Type B pancreatic cell (in vitro differentiated cells): ENCODE data around the gene ELMOD1. TPM values are rescaled to one million over a fixed set of nuclear protein-coding genes. Genes with fewer than 3 reads are reported as not detected.

Source experiments
- DNase-seq: peaks from one replicate; pipeline ENCODE4 v3.0.0; 2021; ENCODE audit warnings: mixed read lengths; ENCODE audit not compliant: unreplicated experiment; ENCODE audit errors: extremely low spot score
- H3K27ac Mint-ChIP-seq: 2 replicates; pipeline ENCODE4 v1.8.0; 2021; ENCODE audit warnings: mild to moderate bottlenecking, mixed read lengths
- H3K27me3 Mint-ChIP-seq: 2 replicates; pipeline ENCODE4 v1.8.0; 2021; ENCODE audit warnings: mixed read lengths
- H3K36me3 Mint-ChIP-seq: 2 replicates; pipeline ENCODE4 v1.8.0; 2021; ENCODE audit warnings: mixed read lengths
- H3K4me1 Mint-ChIP-seq: one replicate; pipeline ENCODE4 v1.8.0; 2021; ENCODE audit warnings: mixed read lengths; ENCODE audit not compliant: unreplicated experiment
- H3K4me3 Mint-ChIP-seq: 2 replicates; pipeline ENCODE4 v1.8.0; 2021; ENCODE audit warnings: mild to moderate bottlenecking, mixed read lengths
- H3K9me3 Mint-ChIP-seq: 2 replicates; pipeline ENCODE4 v1.8.0; 2021; ENCODE audit warnings: mixed read lengths
- total RNA-seq: library from RNA; stranded (reverse); gene quantifications from 2 replicates; pipeline ENCODE4 v1.2.1, GENCODE V29; 2021; ENCODE audit warnings: low replicate concordance
- TF ChIP-seq, protein P1 (sequence below): fragments of 200-600 bp; sonication (generic); conservative IDR thresholded peaks from 2 replicates; pipeline ENCODE4 v1.5.0; 2021; ENCODE audit warnings: antibody characterized with exemption, mild to moderate bottlenecking

ELMOD1 gene
- total RNA-seq, 1 donor from 2014 or later: 4.0 TPM

DNA sequence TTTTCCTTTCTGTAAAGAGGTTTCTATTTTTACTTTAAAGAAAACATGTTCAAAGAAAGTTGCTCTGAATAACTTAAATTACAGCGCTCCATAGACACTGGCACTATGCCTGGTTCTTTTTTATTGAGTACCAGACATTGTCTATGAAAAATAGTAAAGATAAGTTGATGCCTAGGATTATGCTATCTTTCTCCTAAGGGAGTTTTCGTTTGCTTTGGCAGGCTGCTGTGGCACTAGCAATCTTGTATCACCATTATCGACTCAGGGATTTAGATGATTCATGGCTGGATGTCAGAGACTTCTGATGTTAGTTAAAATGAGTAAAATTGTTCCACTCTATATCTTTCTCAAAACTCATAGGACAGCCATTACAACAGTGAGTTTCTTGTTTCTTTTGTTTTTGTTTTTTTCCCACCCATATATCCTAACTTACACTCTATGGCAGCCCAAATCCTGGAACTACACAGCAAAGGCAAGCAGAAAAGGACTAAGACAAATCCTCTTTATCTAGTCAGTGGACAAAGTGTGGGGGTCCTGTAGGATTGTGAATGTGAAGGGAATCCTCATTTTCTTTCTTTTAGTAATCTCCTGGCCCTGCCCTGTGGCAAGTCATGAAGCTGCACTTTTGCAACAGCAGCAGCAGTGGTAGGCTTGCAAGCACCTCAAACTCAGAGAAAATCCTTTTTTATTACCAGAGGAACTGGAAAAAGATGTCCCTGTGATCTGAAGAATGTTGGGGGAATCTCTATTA lies 100.2 kb downstream of the ELMOD1 start:
- H3K4me1 Mint-ChIP-seq: no peaks in the 10 kb centered on the region
- no peak overlapping the region for H3K4me3 Mint-ChIP-seq
- no peaks in the 10 kb centered on the region for H3K9me3 Mint-ChIP-seq
- TF ChIP-seq, protein P1, sequence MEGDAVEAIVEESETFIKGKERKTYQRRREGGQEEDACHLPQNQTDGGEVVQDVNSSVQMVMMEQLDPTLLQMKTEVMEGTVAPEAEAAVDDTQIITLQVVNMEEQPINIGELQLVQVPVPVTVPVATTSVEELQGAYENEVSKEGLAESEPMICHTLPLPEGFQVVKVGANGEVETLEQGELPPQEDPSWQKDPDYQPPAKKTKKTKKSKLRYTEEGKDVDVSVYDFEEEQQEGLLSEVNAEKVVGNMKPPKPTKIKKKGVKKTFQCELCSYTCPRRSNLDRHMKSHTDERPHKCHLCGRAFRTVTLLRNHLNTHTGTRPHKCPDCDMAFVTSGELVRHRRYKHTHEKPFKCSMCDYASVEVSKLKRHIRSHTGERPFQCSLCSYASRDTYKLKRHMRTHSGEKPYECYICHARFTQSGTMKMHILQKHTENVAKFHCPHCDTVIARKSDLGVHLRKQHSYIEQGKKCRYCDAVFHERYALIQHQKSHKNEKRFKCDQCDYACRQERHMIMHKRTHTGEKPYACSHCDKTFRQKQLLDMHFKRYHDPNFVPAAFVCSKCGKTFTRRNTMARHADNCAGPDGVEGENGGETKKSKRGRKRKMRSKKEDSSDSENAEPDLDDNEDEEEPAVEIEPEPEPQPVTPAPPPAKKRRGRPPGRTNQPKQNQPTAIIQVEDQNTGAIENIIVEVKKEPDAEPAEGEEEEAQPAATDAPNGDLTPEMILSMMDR: no peak
- H3K27me3 Mint-ChIP-seq: peaks cover 10% of the 10 kb centered on the region
- H3K36me3 Mint-ChIP-seq: no peaks in the 10 kb centered on the region
- no peak for DNase-seq
- no peak overlapping the region for H3K27ac Mint-ChIP-seq

DNA sequence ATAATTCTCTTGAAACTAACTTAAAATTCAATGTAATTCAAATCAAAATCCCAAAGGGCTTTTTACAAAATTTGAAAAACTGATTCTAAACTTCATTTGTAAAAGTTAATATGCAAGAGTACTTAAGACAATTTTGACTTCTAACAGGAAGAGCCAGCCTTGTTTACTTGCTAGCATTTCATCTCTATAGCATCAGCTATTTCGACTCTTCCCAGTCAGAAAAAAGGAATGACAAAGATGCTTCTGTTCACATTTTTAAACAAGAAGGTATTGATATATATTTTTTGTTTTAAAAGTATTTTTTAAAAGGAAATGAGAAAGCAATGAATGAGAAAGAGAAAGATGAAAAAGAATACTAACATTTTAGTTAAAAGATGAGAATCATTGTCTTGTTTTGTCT lies 104.5 kb downstream of the ELMOD1 start:
- H3K4me1 Mint-ChIP-seq: no peaks in the 10 kb centered on the region
- H3K27ac Mint-ChIP-seq: no peak overlapping the region
- peaks cover 16% of the 10 kb centered on the region for H3K27me3 Mint-ChIP-seq
- H3K4me3 Mint-ChIP-seq: no peak overlapping the region
- no peak for DNase-seq
- no peaks in the 10 kb centered on the region for H3K9me3 Mint-ChIP-seq
- H3K36me3 Mint-ChIP-seq: no peaks in the 10 kb centered on the region
- TF ChIP-seq, protein P1: no peak

DNA sequence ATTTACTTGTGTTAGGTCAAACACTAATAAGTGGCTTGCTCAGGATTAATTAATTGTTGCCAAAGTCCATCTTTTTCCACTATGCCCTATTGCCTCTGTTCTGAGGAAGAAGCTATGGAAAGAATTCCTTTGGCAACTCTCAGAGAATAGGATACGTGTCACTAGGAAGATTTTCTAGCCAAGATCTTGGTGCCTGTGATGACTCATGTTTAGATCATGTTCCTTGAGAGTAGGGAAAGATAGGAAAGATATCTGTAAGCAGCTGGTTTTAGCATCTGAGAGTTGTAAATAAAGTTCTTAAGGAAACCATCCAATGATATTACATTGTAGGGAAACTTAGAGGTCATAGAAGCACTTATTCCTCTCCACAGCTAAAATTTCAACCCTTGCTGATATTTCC lies 105.2 kb downstream of the ELMOD1 start:
- no peak overlapping the region for H3K4me3 Mint-ChIP-seq
- no peaks in the 10 kb centered on the region for H3K9me3 Mint-ChIP-seq
- no peak overlapping the region for H3K27ac Mint-ChIP-seq
- DNase-seq: no peak
- no peaks in the 10 kb centered on the region for H3K36me3 Mint-ChIP-seq
- no peaks in the 10 kb centered on the region for H3K4me1 Mint-ChIP-seq
- TF ChIP-seq, protein P1: no peak
- peaks cover 15% of the 10 kb centered on the region for H3K27me3 Mint-ChIP-seq

DNA sequence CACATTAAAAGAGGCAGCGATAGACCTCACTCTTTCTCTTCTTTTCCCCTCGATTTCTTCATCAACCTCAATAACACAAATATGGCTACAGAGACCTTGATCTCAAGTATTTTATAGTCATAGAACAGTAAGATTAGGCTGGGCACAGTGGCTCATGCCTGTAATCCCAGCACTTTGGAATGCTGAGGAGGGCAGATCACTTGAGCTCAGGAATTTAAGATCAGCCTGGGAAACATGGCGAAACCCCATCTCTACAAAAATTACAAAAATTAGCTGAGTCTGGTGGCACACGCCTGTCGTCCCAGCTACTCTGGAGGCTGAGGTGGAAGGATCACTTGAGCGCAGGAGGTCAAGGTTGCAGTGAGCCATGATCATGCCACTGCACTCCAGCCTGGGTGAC lies 106.3 kb downstream of the ELMOD1 start:
- H3K27ac Mint-ChIP-seq: no peak overlapping the region
- no peaks in the 10 kb centered on the region for H3K9me3 Mint-ChIP-seq
- no peaks in the 10 kb centered on the region for H3K4me1 Mint-ChIP-seq
- no peak for DNase-seq
- H3K4me3 Mint-ChIP-seq: no peak overlapping the region
- peaks cover 10% of the 10 kb centered on the region for H3K27me3 Mint-ChIP-seq
- H3K36me3 Mint-ChIP-seq: no peaks in the 10 kb centered on the region
- TF ChIP-seq, protein P1: no peak

DNA sequence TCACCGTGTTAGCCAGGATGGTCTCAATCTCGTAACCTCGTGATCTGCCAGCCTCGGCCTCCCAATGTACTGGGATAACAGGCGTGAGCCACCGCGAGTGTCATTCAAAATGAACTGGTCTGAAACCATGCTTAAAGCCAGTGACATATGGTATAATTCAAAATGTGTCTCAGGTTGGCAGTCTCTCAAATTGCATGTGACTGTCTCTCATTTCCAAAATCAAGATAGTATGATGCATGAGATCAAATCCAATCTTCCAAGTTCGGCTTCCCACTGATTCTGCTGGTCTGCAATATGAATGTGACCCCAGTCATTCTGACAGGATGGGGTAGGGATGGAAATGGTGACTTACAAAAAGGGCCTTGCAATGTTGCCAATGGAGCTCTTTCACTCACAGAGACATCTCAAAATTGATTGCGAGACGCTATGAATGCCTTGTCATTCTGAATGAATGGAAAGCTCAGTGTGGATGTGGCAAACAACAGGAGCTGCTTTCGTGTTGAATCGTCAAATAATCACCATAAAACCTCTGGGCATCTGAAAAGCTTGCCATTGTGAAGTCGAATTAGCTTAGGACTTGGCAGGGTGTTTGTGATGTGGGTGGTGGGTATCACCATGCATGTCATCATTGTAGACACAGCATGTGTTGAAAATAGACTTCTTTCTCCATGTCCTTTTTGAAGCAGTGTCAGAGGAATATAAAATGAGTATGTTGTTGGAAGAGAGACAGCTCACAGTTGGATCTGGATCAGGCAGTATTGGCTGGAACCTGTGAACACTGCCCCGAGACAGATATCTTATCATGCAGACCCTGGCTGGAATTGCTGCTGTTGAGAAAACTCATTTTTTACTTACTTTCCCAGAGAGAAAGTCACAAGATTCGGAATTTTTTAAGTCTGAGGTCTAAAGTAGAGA lies 108.7 kb downstream of the ELMOD1 start:
- Mint-ChIP-seq H3K4me1 (no peaks in the 10 kb centered on the region), H3K9me3 (no peaks in the 10 kb centered on the region), H3K4me3 (no peak overlapping the region), H3K27me3 (peaks cover 10% of the 10 kb centered on the region), H3K36me3 (no peaks in the 10 kb centered on the region), H3K27ac (no peak overlapping the region)
- TF ChIP-seq, protein P1: no peak
- DNase-seq: no peak
